Left ventricle myocardium inferior (tissue), 1 donor: ENCODE results near the gene YWHAQ. TPM values are rescaled to one million over a fixed set of nuclear protein-coding genes. Genes with fewer than 3 reads are reported as not detected.

Experiments
- DNase-seq: peaks from one replicate; pipeline ENCODE4 v3.0.0-alpha.2; 2020
- H3K27ac ChIP-seq: fragments of 200-600 bp; replicated peaks from 2 replicates; pipeline ENCODE4 v1.8.0; 2021
- H3K27me3 ChIP-seq: fragments of 200-600 bp; 2 replicates; pipeline ENCODE4 v1.8.0; 2021; ENCODE audit warnings: low read depth
- H3K36me3 ChIP-seq: fragments of 200-600 bp; 2 replicates; pipeline ENCODE4 v1.8.0; 2021
- H3K4me1 ChIP-seq: fragments of 200-600 bp; 2 replicates; pipeline ENCODE4 v1.8.0; 2021
- H3K4me3 ChIP-seq: fragments of 200-600 bp; 2 replicates; pipeline ENCODE4 v1.8.0; 2021; ENCODE audit warnings: mild to moderate bottlenecking, moderate library complexity
- H3K9me3 ChIP-seq: fragments of 200-600 bp; replicated peaks from 2 replicates; pipeline ENCODE4 v1.8.0; 2021
- intact Hi-C: fragments of 100-400 bp; cut with micrococcal nuclease; formaldehyde crosslinking; loops from one replicate; pipeline ENCODE4 v1.11.0; 2022
- total RNA-seq: library from RNA; stranded (reverse); fragmentation: NEBNext Ultra II Directional; extraction: Animal tissue kit (Norgen Biotek cat#: 25700); gene quantifications from one replicate; pipeline ENCODE4 v1.2.1, GENCODE V29; 2021
- TF ChIP-seq, protein P1 (sequence below): fragments of 200-600 bp; IDR thresholded peaks from 2 replicates; pipeline ENCODE4 v1.8.0; 2021; ENCODE audit warnings: antibody characterized with exemption, mild to moderate bottlenecking, borderline replicate concordance
- donor health status: DM: no; HTN: yes; CAD: no; lungs with severe emphysema.

YWHAQ gene
- total RNA-seq, 1 donor from 2014 or later: 178 TPM

DNA sequence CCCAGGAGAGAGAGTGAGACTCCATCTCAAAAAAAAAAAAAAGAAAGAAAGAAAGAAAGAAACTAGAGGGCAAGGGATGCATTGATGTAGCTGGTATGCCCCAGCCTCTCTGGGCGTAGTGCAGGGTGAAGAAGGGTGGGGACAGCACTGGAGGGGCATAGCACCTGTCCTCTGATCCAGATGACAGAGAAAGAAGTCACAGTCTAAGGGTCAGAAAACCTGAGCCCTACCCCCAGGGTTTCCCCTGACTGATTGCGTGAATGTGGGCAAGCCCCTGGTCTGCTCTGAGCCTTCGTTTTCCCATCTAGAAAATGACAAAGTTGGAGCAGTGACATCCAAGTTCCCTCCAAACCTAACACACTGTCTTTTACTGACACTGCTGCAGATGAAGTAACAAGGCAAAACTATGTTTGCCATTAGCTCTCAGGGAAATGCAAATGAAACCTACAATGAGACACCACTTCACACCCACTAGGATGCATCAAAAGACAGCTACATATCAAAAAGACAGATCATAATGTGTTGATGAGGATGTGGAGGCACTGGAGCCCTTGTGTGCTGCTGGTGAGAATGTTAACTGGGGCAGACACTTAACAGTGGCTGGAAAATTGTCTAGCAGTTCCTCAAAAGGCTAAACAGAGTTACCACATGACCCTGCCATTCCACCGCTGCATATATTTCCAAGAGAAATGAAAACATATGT lies 19.5 kb upstream of the YWHAQ start:
- Histone ChIP-seq H3K4me1 (no peaks in the 10 kb centered on the region), H3K9me3 (no peaks in the 10 kb centered on the region), H3K27ac (no peak overlapping the region), H3K36me3 (no peaks in the 10 kb centered on the region), H3K4me3 (no peak overlapping the region), H3K27me3 (no peaks in the 10 kb centered on the region)
- intact Hi-C loops: no loop called here
- no peak for DNase-seq
- TF ChIP-seq, protein P1, sequence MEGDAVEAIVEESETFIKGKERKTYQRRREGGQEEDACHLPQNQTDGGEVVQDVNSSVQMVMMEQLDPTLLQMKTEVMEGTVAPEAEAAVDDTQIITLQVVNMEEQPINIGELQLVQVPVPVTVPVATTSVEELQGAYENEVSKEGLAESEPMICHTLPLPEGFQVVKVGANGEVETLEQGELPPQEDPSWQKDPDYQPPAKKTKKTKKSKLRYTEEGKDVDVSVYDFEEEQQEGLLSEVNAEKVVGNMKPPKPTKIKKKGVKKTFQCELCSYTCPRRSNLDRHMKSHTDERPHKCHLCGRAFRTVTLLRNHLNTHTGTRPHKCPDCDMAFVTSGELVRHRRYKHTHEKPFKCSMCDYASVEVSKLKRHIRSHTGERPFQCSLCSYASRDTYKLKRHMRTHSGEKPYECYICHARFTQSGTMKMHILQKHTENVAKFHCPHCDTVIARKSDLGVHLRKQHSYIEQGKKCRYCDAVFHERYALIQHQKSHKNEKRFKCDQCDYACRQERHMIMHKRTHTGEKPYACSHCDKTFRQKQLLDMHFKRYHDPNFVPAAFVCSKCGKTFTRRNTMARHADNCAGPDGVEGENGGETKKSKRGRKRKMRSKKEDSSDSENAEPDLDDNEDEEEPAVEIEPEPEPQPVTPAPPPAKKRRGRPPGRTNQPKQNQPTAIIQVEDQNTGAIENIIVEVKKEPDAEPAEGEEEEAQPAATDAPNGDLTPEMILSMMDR: no peak

DNA sequence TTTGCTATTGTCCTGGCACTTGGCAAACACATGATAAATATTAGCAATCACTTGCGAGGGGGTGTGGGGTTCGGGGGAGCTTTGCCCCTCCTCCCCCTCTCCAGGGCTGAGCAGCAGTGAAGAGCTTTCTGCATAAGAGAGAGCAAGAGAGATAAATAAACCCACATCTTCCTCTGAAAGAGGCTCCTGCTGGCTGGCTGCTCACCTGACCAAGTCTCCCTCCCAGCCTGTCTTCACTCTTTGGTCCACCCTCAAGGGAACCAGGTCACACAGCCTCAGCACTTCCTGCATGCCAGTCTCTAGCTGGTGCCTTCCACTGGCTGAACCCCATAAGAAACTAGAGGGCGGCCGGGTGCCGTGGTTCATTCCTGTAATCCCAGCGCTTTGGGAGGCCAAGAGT lies 18.5 kb upstream of the YWHAQ start:
- TF ChIP-seq, protein P1: no peak
- intact Hi-C loops: no loop called here
- no peaks in the 10 kb centered on the region for H3K36me3 ChIP-seq
- H3K4me3 ChIP-seq: no peak overlapping the region
- H3K4me1 ChIP-seq: no peaks in the 10 kb centered on the region
- no peak overlapping the region for H3K27ac ChIP-seq
- DNase-seq: no peak
- no peaks in the 10 kb centered on the region for H3K9me3 ChIP-seq
- H3K27me3 ChIP-seq: no peaks in the 10 kb centered on the region

- DNase-seq: no peak
- intact Hi-C loops: no loop called here
- Histone ChIP-seq H3K27ac (no peak overlapping the region), H3K4me3 (no peak overlapping the region), H3K9me3 (no peaks in the 10 kb centered on the region), H3K27me3 (no peaks in the 10 kb centered on the region), H3K36me3 (no peaks in the 10 kb centered on the region), H3K4me1 (no peaks in the 10 kb centered on the region)
- TF ChIP-seq, protein P1: no peak
Observed at GRCh38 chr2:9648821-9649220, 18.0 kb upstream of the YWHAQ start.

DNA sequence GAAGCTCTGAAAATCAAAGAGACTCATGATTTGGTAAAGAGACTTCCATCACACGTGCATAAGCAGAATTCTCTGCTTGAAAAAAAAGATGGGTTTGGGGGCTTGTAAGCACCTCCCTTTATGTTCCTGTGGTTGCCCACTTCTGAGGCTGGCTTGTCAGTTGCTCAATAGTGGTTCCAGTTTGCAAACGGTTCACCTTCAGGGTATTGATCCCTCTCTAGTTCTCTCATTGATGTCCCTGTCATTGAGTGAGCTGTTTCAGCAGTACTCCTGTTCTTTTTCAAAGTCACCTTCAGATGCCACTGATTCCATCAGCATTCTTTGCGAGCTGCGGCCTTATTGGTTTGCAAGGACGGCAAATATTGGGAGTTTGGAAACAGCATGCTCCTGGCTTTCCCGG lies 17.1 kb upstream of the YWHAQ start:
- TF ChIP-seq, protein P1: no peak
- no peaks in the 10 kb centered on the region for H3K4me1 ChIP-seq
- H3K36me3 ChIP-seq: no peaks in the 10 kb centered on the region
- no peaks in the 10 kb centered on the region for H3K27me3 ChIP-seq
- no peaks in the 10 kb centered on the region for H3K9me3 ChIP-seq
- no peak for DNase-seq
- intact Hi-C loops: no loop called here
- no peak overlapping the region for H3K4me3 ChIP-seq
- no peak overlapping the region for H3K27ac ChIP-seq

GRCh38 chr2:9646196-9647030 lies 15.6 kb upstream of the YWHAQ start:
- no peak overlapping the region for H3K4me3 ChIP-seq
- intact Hi-C loops: no loop called here
- no peak for DNase-seq
- TF ChIP-seq, protein P1: no peak
- H3K36me3 ChIP-seq: no peaks in the 10 kb centered on the region
- H3K27me3 ChIP-seq: no peaks in the 10 kb centered on the region
- no peaks in the 10 kb centered on the region for H3K4me1 ChIP-seq
- H3K9me3 ChIP-seq: no peaks in the 10 kb centered on the region
- no peak overlapping the region for H3K27ac ChIP-seq
